Measurements from ENCODE around the gene SETBP1. TPM values are rescaled to one million over a fixed set of nuclear protein-coding genes. Genes with fewer than 3 reads are reported as not detected.

Gene SETBP1
- total and polyA plus RNA-seq, 2 of the 8 experiments (the other 6 are each of a cell fraction or from before 2014, with no cell fraction given): 2.0 to 6.5 TPM

DNA sequence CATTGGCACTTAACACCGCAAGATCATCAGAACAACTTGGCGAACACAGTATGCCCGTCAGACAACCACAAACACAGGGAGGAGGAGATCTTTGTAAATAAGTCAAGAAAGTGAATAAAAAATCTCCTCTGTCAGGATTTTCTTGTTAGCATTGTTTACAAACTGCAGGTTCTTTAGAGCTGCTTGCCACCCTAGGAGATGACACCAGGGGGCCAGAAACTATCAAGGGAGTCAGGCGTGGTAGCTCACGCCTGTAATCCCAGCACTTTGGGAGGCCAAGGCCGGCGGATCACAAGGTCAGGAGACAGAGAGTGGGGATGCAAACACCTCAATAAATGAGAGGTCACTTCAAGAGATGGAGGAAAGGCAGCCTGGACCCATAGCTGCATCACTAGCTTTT is 428.1 kb downstream of the SETBP1 start:
- Histone ChIP-seq H3K27me3 (replicated peaks in 1 of 4; ENCODE audit: control insufficient read depth in 3 of 4, extremely low read depth in 1 of 4, insufficient read depth in 3 of 4, low read length in 3 of 4) (no peaks in the 10 kb centered on the region), H4K8ac (ENCODE audit: extremely low read depth, insufficient read depth, low read length) (no peak overlapping the region), H4K5ac (ENCODE audit: insufficient read length, low read depth, low read length) (no peak overlapping the region), H3K79me1 (ENCODE audit: low read depth, low read length) (no peaks in the 10 kb centered on the region), H3K9ac (replicated peaks in 1 of 4; ENCODE audit: extremely low read depth in 1 of 4, low read depth in 3 of 4, low read length in 3 of 4) (no peak overlapping the region), H2BK20ac (ENCODE audit: low read length) (no peak overlapping the region), H3K9me3 (ENCODE audit: insufficient read depth in 2 of 2, low read depth in 1 of 2, low read length in 1 of 2) (no peaks in the 10 kb centered on the region), H2BK15ac (ENCODE audit: low read length) (no peak overlapping the region), H3K18ac (ENCODE audit: extremely low read depth, low read length) (no peak overlapping the region), H3K56ac (replicated peaks; ENCODE audit: insufficient read length, low read depth, low read length) (no peak overlapping the region), H3K23me2 (ENCODE audit: low read depth, low read length) (no peaks in the 10 kb centered on the region; the same call in 1 of the 2 replicates), H3K14ac (ENCODE audit: insufficient read length) (no peak overlapping the region), H4K20me1 (replicated peaks in 1 of 2; ENCODE audit: control insufficient read depth in 1 of 2, insufficient read depth in 2 of 2, low read length in 2 of 2) (no peaks in the 10 kb centered on the region), H2AFZ (ENCODE audit: low read length) (no peak overlapping the region), H3K23ac (ENCODE audit: insufficient read length) (no peak overlapping the region), H2AK5ac (ENCODE audit: low read depth, low read length) (no peak overlapping the region), H3K79me2 (ENCODE audit: control insufficient read depth in 1 of 2, insufficient read depth in 2 of 2, low read length in 2 of 2) (no peaks in the 10 kb centered on the region), H2BK120ac (replicated peaks; ENCODE audit: low read depth, low read length) (no peak overlapping the region), H3K4me2 (ENCODE audit: insufficient read depth in 1 of 2, low read depth in 2 of 2, low read length in 2 of 2) (no peak overlapping the region), H2BK5ac (ENCODE audit: low read depth, low read length) (no peak overlapping the region), H3K36me3 (ENCODE audit: control insufficient read depth in 2 of 4, insufficient read depth in 4 of 4, low read length in 3 of 4) (no peaks in the 10 kb centered on the region), H3K4ac (replicated peaks; ENCODE audit: insufficient read length, low read depth, low read length) (no peak overlapping the region), H3K4me3 (ENCODE audit: extremely low read depth in 1 of 4, insufficient read depth in 2 of 4, low read depth in 3 of 4, low read length in 4 of 4) (no peak overlapping the region), H3K27ac (ENCODE audit: low read depth, low read length) (no peak overlapping the region), H2BK12ac (ENCODE audit: low read depth, low read length) (no peak overlapping the region), H3K4me1 (replicated peaks in 1 of 4; ENCODE audit: control insufficient read depth in 3 of 4, insufficient read depth in 4 of 4, low read length in 3 of 4) (0 out of 7 replicates have a peak, but pooled peaks cover 0 to 2% (median under 1%) of the 10 kb centered on the region in 4 experiments), H4K91ac (replicated peaks; ENCODE audit: insufficient read length, low read length) (no peak overlapping the region)
- DNase-seq (ENCODE audit: low read depth in 1 of 2, low spot score in 2 of 2) (no peak), FAIRE-seq (no peak)
- TF ChIP-seq CHD2 (IDR thresholded peaks at IDR 0.05; ENCODE audit: low read length): no peak
- TF ChIP-seq NANOG (IDR thresholded peaks at IDR 0.05; ENCODE audit: insufficient read depth, low read depth, low read length, poor library complexity, severe bottlenecking): no peak
- no peak for TF ChIP-seq TCF12 (IDR thresholded peaks at IDR 0.05; ENCODE audit: low read depth, low read length)
- TF ChIP-seq FOSL1 (IDR thresholded peaks at IDR 0.05; ENCODE audit: insufficient read depth, low read depth, low read length): no peak
- TF ChIP-seq TAF1 (IDR thresholded peaks at IDR 0.05; ENCODE audit: low read depth, low read length): no peak
- TF ChIP-seq TAF7 (optimal IDR thresholded peaks at IDR 0.05; ENCODE audit: borderline replicate concordance, low read depth, low read length): no peak
- TF ChIP-seq EGR1 (IDR thresholded peaks at IDR 0.05; ENCODE audit: borderline replicate concordance, low read depth, low read length): no peak
- TF ChIP-seq, protein P1, sequence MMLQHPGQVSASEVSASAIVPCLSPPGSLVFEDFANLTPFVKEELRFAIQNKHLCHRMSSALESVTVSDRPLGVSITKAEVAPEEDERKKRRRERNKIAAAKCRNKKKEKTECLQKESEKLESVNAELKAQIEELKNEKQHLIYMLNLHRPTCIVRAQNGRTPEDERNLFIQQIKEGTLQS (IDR thresholded peaks at IDR 0.05; ENCODE audit: insufficient read depth, low read depth, low read length): no peak
- no peak for TF ChIP-seq SIX5 (IDR thresholded peaks at IDR 0.05; ENCODE audit: low read depth, low read length)
- TF ChIP-seq MAFK (IDR thresholded peaks at IDR 0.05; ENCODE audit: low read depth, low read length): no peak
- TF ChIP-seq TBP (IDR thresholded peaks at IDR 0.05; ENCODE audit: low read depth, low read length): no peak
- TF ChIP-seq BACH1 (IDR thresholded peaks at IDR 0.05; ENCODE audit: low read length): no peak
- no peak for TF ChIP-seq PHF8 (conservative IDR thresholded peaks at IDR 0.05; ENCODE audit: low read depth, low read length)
- TF ChIP-seq JUND (IDR thresholded peaks at IDR 0.05; ENCODE audit: low read length): no peak
- ChIA-PET POLR2A (ENCODE audit: partially characterized antibody) (interaction anchor here (0.5 kb wide), 1 partner anchor 993 kb away, joined by 3 read pairs; no protein-coding TSS in a partner anchor), CTCF (ENCODE audit: partially characterized antibody) (interaction anchor here (1.3 to 2.9 kb wide), 6 partner anchors 15 to 1487 kb away, joined by 3 to 6 read pairs (median 4); no protein-coding TSS in a partner anchor)
- WGBS, 2 experiments (ENCODE audit: extremely low coverage in 1 of 2, insufficient coverage in 1 of 2, insufficient read length in 1 of 2, insufficient replicate concordance in 2 of 2, low coverage in 1 of 2, low lambda C conversion rate in 2 of 2, missing lambda C conversion rate in 1 of 2): 84% methylated on average over 7 of the region's 7 CpGs; no CpG with 5 or more reads in 1 of the 2 experiments

Data from H1 (cell line).